Adipose tissue (tissue), 3 donors: Measurements from ENCODE around the gene LOC101059915.
"Not testable (repeated sequence)": the region's sequence is repeated elsewhere in the genome, so short reads cannot be mapped to it uniquely, and the experiment has no call there.

ENCODE experiments used
- H3K27ac ChIP-seq: one replicate; pipeline ENCODE4 v1.5.1; 2013; ENCODE audit warnings: low read depth, low read length
- WGBS, 3 donors: extraction: QIAGEN DNeasy Blood & Tissue Kit; methylation state at CpG; one replicate each; pipeline ENCODE4 v1.1.7; 2013; 5-methylcytosine and 5-hydroxymethylcytosine counted together
- donor health status: healthy with polysubstance abuse.
- donor health status: Bipolar disorder and iron deficiency.
- donor health status: healthy.

LOC101059915 gene

GRCh38 chrX:71636438-71637252 is 30.7 kb upstream of the LOC101059915 start:
- WGBS, 3 donors: 64 to 90% (median 72%) methylated on average over 8 to 9 of the region's 9 CpGs
- H3K27ac ChIP-seq: no peak overlapping the region

GRCh38 chrX:71637253-71637618 is 30.1 kb upstream of the LOC101059915 start:
- no peak overlapping the region for H3K27ac ChIP-seq
- WGBS, 3 donors: 73 to 84% (median 83%) methylated on average over 3 of the region's 3 CpGs

GRCh38 chrX:71637848-71638247 is 29.5 kb upstream of the LOC101059915 start:
- no peak overlapping the region for H3K27ac ChIP-seq
- 46 to 80% (median 50%) methylated on average over 4 of the region's 4 CpGs for WGBS, 3 donors

- 72 to 86% (median 78%) methylated on average over 4 of the region's 4 CpGs for WGBS, 3 donors
- no peak overlapping the region for H3K27ac ChIP-seq
These were observed 28.9 kb upstream of the LOC101059915 start for GRCh38 chrX:71638409-71638808.

GRCh38 chrX:71640002-71640401 is 27.3 kb upstream of the LOC101059915 start:
- no peak overlapping the region for H3K27ac ChIP-seq
- 88 to 96% (median 93%) methylated on average over 4 of the region's 4 CpGs for WGBS, 3 donors

- WGBS, 3 donors: 44 to 80% (median 67%) methylated on average over 4 to 5 of the region's 6 CpGs
- H3K27ac ChIP-seq: not testable (repeated sequence)
These were observed 22.9 kb upstream of the LOC101059915 start for GRCh38 chrX:71644406-71644805.

- WGBS, 3 donors: 57 to 77% (median 72%) methylated on average over 4 of the region's 4 CpGs
These were observed 16.9 kb upstream of the LOC101059915 start for GRCh38 chrX:71650333-71650969.

GRCh38 chrX:71652405-71652804 is 14.9 kb upstream of the LOC101059915 start:
- 37 to 50% (median 38%) methylated on average over 2 of the region's 2 CpGs for WGBS, 3 donors
- H3K27ac ChIP-seq: no peak overlapping the region

More at GRCh38 chrX:71650333-71650969, 16.9 kb upstream of the LOC101059915 start:
- H3K27ac ChIP-seq: no peak overlapping the region

- H3K27ac ChIP-seq: no peak overlapping the region
- 83 to 90% (median 85%) methylated on average over 2 of the region's 2 CpGs for WGBS, 3 donors
These were observed 14.0 kb upstream of the LOC101059915 start for GRCh38 chrX:71653344-71653743.

GRCh38 chrX:71657267-71657666 is 10.1 kb upstream of the LOC101059915 start:
- WGBS, 3 donors: 78 to 89% (median 81%) methylated on average over 4 of the region's 4 CpGs
- no peak overlapping the region for H3K27ac ChIP-seq

GRCh38 chrX:71659342-71659741 is 8.0 kb upstream of the LOC101059915 start:
- 68 to 83% (median 79%) methylated on average over 3 of the region's 3 CpGs for whole genome bisulfite sequencing, 3 donors
- H3K27ac ChIP-seq: no peak overlapping the region

GRCh38 chrX:71659959-71660358 is 7.4 kb upstream of the LOC101059915 start:
- no peak overlapping the region for H3K27ac ChIP-seq
- 83 to 96% (median 94%) methylated on average over 4 to 6 of the region's 6 CpGs for WGBS, 3 donors

- no peak overlapping the region for H3K27ac ChIP-seq
- WGBS, 3 donors: 81 to 93% (median 85%) methylated on average over 19 to 22 of the region's 22 CpGs
These were observed 6.6 kb upstream of the LOC101059915 start for GRCh38 chrX:71660562-71661416.

- WGBS, 3 donors: 81 to 88% (median 83%) methylated on average over 11 to 12 of the region's 12 CpGs
- H3K27ac ChIP-seq: no peak overlapping the region
These were observed 5.4 kb upstream of the LOC101059915 start for GRCh38 chrX:71661919-71662318.

GRCh38 chrX:71662654-71663053 is 4.7 kb upstream of the LOC101059915 start:
- WGBS, 3 donors: 44 to 68% (median 62%) methylated on average over 8 to 11 of the region's 11 CpGs
- H3K27ac ChIP-seq: not testable (repeated sequence)

GRCh38 chrX:71663238-71663637 is 4.1 kb upstream of the LOC101059915 start:
- H3K27ac ChIP-seq: not testable (repeated sequence)
- WGBS, 3 donors: 69 to 93% (median 75%) methylated on average over 7 to 8 of the region's 8 CpGs

GRCh38 chrX:71664202-71664601 is 3.1 kb upstream of the LOC101059915 start:
- H3K27ac ChIP-seq: not testable (repeated sequence)
- 58 to 64% (median 62%) methylated on average over 6 to 8 of the region's 8 CpGs for WGBS, 3 donors

- WGBS, 3 donors: 79 to 86% (median 82%) methylated on average over 11 to 16 of the region's 16 CpGs
- no peak overlapping the region for H3K27ac ChIP-seq
These were observed 2.4 kb upstream of the LOC101059915 start for GRCh38 chrX:71664889-71665491.
